HEK293T (cell line): Measurements from ENCODE around the gene EXOC4.

Experiments used
- CTCF ChIA-PET: fragments of 350-600 bp; formaldehyde crosslinking; extraction: SDS; loops from one replicate; lab custom pipeline; 2021; ENCODE audit warnings: antibody characterized with exemption, inconsistent platforms; lab: Yijun Ruan, JAX
- POLR2A ChIA-PET: fragments of 350-600 bp; formaldehyde crosslinking; extraction: SDS; loops from one replicate; lab custom pipeline; 2020; ENCODE audit warnings: antibody characterized with exemption, inconsistent platforms; lab: Yijun Ruan, JAX
- DNase-seq: peaks from one replicate; pipeline ENCODE4 v3.0.0; 2012; ENCODE audit warnings: mixed read lengths; ENCODE audit errors: extremely low spot score
- ARNT ChIP-seq: fragments of 450-650 bp; IDR thresholded peaks from 2 replicates; pipeline ENCODE4 v1.6.1; 2017; ENCODE audit warnings: mild to moderate bottlenecking
- BHLHE40 ChIP-seq: fragments of 450-650 bp; IDR thresholded peaks from 2 replicates; pipeline ENCODE4 v1.6.1; 2016; ENCODE audit warnings: mild to moderate bottlenecking, moderate library complexity, borderline replicate concordance
- CTBP1 ChIP-seq: fragments of 450-650 bp; IDR thresholded peaks from 2 replicates; pipeline ENCODE4 v1.6.1; 2016; ENCODE audit warnings: borderline replicate concordance
- ELF4 ChIP-seq: fragments of 450-650 bp; IDR thresholded peaks from 2 replicates; pipeline ENCODE4 v1.6.1; 2017; ENCODE audit warnings: antibody characterized with exemption
- FOXA1 ChIP-seq: fragments of 450-650 bp; IDR thresholded peaks from 2 replicates; pipeline ENCODE4 v1.6.1; 2016; ENCODE audit warnings: mild to moderate bottlenecking
- FOXK2 ChIP-seq: fragments of 450-650 bp; IDR thresholded peaks from 2 replicates; pipeline ENCODE4 v1.6.1; 2016; ENCODE audit warnings: mild to moderate bottlenecking
- FOXM1 ChIP-seq: fragments of 450-650 bp; IDR thresholded peaks from 2 replicates; pipeline ENCODE4 v1.6.1; 2017; ENCODE audit warnings: mild to moderate bottlenecking, borderline replicate concordance
- HDGF ChIP-seq: fragments of 450-650 bp; IDR thresholded peaks from 2 replicates; pipeline ENCODE4 v1.6.1; 2017; ENCODE audit warnings: antibody characterized with exemption, borderline replicate concordance
- L3MBTL2 ChIP-seq: fragments of 450-650 bp; conservative IDR thresholded peaks from 2 replicates; pipeline ENCODE4 v1.6.1; 2016; ENCODE audit warnings: mild to moderate bottlenecking
- LEF1 ChIP-seq: fragments of 450-650 bp; IDR thresholded peaks from 2 replicates; pipeline ENCODE4 v1.6.1; 2017; ENCODE audit warnings: mild to moderate bottlenecking, borderline replicate concordance
- NFRKB ChIP-seq: fragments of 450-650 bp; IDR thresholded peaks from 2 replicates; pipeline ENCODE4 v1.6.1; 2016; ENCODE audit warnings: mild to moderate bottlenecking, moderate library complexity
- SP1 ChIP-seq: fragments of 450-650 bp; IDR thresholded peaks from 2 replicates; pipeline ENCODE4 v1.6.1; 2017
- SUZ12 ChIP-seq: fragments of 450-650 bp; IDR thresholded peaks from 2 replicates; pipeline ENCODE4 v1.6.1; 2016; ENCODE audit warnings: mild to moderate bottlenecking
- TARDBP ChIP-seq: fragments of 450-650 bp; IDR thresholded peaks from 2 replicates; pipeline ENCODE4 v1.6.1; 2016
- ZNF384 ChIP-seq: fragments of 450-650 bp; IDR thresholded peaks from 2 replicates; pipeline ENCODE4 v1.6.1; 2016
- TF ChIP-seq, protein P1 (sequence below): fragments of 450-650 bp; IDR thresholded peaks from 2 replicates; pipeline ENCODE4 v1.6.1; 2016

Gene EXOC4

GRCh38 chr7:133353775-133354174, 100.9 kb downstream of the EXOC4 start:
- ChIA-PET CTCF (no interaction called here), POLR2A (no interaction called here)
- DNase-seq = no peak
- no peak for TF ChIP-seq NFRKB
- no peak for TF ChIP-seq FOXK2
- TF ChIP-seq LEF1 = no peak
- no peak for TF ChIP-seq BHLHE40
- no peak for TF ChIP-seq SUZ12
- TF ChIP-seq FOXA1 = no peak
- no peak for TF ChIP-seq L3MBTL2
- no peak for TF ChIP-seq SP1
- no peak for TF ChIP-seq HDGF
- TF ChIP-seq, protein P1, sequence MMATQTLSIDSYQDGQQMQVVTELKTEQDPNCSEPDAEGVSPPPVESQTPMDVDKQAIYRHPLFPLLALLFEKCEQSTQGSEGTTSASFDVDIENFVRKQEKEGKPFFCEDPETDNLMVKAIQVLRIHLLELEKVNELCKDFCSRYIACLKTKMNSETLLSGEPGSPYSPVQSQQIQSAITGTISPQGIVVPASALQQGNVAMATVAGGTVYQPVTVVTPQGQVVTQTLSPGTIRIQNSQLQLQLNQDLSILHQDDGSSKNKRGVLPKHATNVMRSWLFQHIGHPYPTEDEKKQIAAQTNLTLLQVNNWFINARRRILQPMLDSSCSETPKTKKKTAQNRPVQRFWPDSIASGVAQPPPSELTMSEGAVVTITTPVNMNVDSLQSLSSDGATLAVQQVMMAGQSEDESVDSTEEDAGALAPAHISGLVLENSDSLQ = no peak
- no peak for TF ChIP-seq FOXM1
- no peak for TF ChIP-seq ARNT
- TF ChIP-seq ZNF384 = no peak
- TF ChIP-seq ELF4 = no peak
- no peak for TF ChIP-seq TARDBP
- no peak for TF ChIP-seq CTBP1

GRCh38 chr7:133354546-133355324, 101.9 kb downstream of the EXOC4 start:
- no peak for DNase-seq
- no peak for TF ChIP-seq L3MBTL2
- no peak for TF ChIP-seq SP1
- no peak for TF ChIP-seq ELF4
- TF ChIP-seq FOXM1 = no peak
- TF ChIP-seq CTBP1 = no peak
- TF ChIP-seq FOXK2 = no peak
- ChIA-PET POLR2A (no interaction called here), CTCF (interaction anchor here (0.6 kb wide), 1 partner anchor 32 kb away, joined by 10 read pairs; no protein-coding TSS in a partner anchor)

- ChIA-PET POLR2A (no interaction called here), CTCF (interaction anchor here (0.6 kb wide), 1 partner anchor 31 kb away, joined by 10 read pairs; no protein-coding TSS in a partner anchor)
- TF ChIP-seq FOXM1 (no peak), FOXK2 (no peak), BHLHE40 (no peak), SP1 (no peak), HDGF (no peak), TARDBP (no peak), L3MBTL2 (no peak), ELF4 (no peak), CTBP1 (no peak), ARNT (no peak), LEF1 (no peak), ZNF384 (no peak), SUZ12 (no peak), FOXA1 (no peak), NFRKB (no peak)
- TF ChIP-seq, protein P1 = no peak
- DNase-seq = no peak
These were observed 102.4 kb downstream of the EXOC4 start for GRCh38 chr7:133355325-133355708.

DNA sequence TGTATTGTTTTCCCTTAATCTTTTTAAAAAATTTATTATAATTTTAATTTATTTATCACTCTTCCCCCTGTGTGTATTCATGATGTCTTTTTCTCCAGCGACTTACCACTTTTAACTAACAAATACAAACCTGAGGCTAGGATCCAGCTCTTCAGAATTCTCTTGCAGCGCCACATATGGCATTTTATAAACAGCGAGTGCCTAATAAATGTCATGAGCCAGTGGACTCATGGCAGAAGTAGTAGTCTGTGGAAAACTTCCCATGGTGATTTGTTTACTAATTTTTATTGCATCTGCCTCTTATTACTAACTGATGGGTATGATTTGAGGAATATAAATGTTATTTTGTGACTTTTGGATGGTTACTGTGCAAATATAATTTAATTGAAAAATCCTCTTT, 102.9 kb downstream of the EXOC4 start:
- no peak for DNase-seq
- ChIA-PET POLR2A (no interaction called here), CTCF (no interaction called here)
- no peak for TF ChIP-seq ARNT
- no peak for TF ChIP-seq FOXM1
- no peak for TF ChIP-seq L3MBTL2
- no peak for TF ChIP-seq TARDBP
- TF ChIP-seq, protein P1 = no peak
- no peak for TF ChIP-seq ZNF384
- no peak for TF ChIP-seq SUZ12
- no peak for TF ChIP-seq FOXA1
- TF ChIP-seq ELF4 = no peak

DNA sequence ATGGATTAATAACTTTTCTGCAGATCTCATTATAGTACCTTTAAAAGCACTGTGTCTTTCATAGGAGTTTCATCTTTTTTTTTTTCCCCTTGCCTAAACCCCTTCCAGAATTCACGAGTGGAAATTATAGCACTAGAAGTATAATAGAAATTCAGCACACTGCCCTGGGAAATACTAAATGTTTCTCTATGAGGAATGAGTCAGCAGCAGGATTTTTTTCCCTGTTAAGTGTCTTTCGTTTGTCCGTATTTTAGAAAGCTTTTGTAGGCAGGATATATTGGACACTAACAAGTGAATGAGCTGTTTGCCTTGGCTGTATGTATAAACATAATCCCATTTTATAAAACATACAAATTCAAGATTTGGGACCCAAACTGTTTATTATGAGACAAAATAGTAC, 105.8 kb downstream of the EXOC4 start:
- ChIA-PET POLR2A (no interaction called here), CTCF (no interaction called here)
- TF ChIP-seq, protein P1 = no peak
- TF ChIP-seq CTBP1 (no peak), ARNT (no peak), SP1 (no peak), FOXA1 (no peak), HDGF (no peak), LEF1 (no peak), SUZ12 (no peak), ZNF384 (no peak), L3MBTL2 (no peak), TARDBP (no peak), BHLHE40 (no peak), NFRKB (no peak), ELF4 (no peak)

More for the DNA sequence above, 105.8 kb downstream of the EXOC4 start:
- no peak for DNase-seq
